ENCODE results near the gene SYNJ2. TPM values are rescaled to one million over a fixed set of nuclear protein-coding genes. Genes with fewer than 3 reads are reported as not detected.
A peak's percentile ranks its signal among the peaks of the same experiment; 100 is the strongest.

Gene SYNJ2
- total and polyA plus RNA-seq, 4 experiments from 2014 or later, result 14.5 to 17.4 (median 15.9) TPM

DNA sequence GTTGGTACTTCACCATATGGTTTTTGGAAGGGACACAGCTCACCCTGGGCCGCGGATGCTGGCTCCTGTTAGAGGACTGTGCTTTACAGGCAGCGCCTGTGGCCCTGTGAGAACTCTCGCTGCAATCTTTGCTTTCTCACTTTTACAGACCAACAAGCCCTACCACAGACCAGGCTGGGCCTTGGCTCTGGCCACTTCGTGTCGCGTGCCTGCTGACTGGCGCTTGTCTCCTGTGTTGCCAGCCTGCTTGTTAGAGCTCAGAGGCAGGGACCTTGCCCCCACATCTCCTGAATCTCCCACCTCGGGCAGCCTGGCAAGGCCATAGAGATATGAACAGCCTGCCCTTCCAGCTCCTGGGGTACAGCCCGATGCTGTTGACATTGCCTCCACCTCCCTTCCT, 56.1 kb downstream of the SYNJ2 start:
- POLR2A ChIA-PET (ENCODE audit: partially characterized antibody), result no interaction called here
- H3K27ac Mint-ChIP-seq, result peak overlapping the region in 1 of 7 donors; percentile 35

DNA sequence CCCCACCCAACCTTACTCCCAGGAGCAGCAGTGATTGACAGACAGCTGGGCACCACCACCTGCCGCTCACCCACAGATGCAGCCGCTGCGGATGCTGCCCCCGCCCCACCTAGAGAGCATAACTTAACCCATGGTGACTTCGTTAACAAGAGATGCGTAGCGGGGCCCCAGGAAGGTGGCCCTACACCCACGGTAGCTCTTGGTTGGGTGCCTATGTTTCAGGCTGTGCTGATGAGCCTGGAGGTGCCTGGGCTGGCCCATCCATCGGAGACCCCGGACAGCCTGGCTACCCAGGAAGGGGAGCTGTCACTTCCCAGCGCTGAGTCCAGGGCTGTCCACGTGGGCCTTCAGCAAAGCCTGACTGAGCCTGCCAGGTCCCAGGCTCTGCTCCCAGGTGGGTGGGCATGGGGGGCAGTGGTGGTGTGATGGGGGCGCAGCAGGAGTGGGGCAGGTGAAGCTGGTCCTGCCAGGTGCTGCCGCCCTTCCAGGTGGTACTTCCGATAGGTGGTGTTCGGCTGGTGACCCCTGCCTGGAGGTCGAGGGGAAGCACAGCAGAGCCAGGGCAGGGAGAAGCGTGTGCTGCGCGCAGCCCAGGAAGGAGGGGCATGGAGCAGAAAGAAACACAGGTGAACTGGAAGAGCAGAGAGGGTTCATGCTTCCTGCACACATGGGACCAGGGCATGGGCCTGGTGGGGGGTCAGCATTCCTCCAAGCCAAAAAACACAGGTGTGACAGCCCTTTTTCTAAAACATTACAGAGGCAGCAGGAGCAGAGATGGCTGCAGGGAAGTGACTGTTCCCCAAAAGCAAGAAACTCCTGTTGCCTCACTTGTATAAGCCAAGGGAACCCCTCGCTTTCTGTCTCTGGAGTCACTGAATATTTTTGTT, 56.9 kb downstream of the SYNJ2 start:
- Mint-ChIP-seq H3K27ac (peak overlapping the region in 1 of 7 donors; percentile 70), H3K9me3 (peaks cover 0 to 2% (median 0%) of the 10 kb centered on the region in 8 donors), H3K36me3 (peaks cover 46 to 50% of the 10 kb centered on the region in 2 donors), H3K4me1 (peaks cover 9 to 22% (median 15%) of the 10 kb centered on the region in 4 donors), H3K27me3 (no peaks in the 10 kb centered on the region), H3K4me3 (no peak overlapping the region)
- Histone ChIP-seq H3K27ac (ENCODE audit: low read depth, low read length) (no peak overlapping the region), H3K27me3 (ENCODE audit: insufficient read depth, low read length) (no peaks in the 10 kb centered on the region), H3K36me3 (ENCODE audit: insufficient read depth, low read length) (peaks cover 16% of the 10 kb centered on the region), H3K4me3 (ENCODE audit: low read length in 2 of 2) (no peak overlapping the region), H3K9me3 (ENCODE audit: control insufficient read depth in 1 of 2, low read length in 2 of 2) (no peaks in the 10 kb centered on the region), H3K4me1 (ENCODE audit: insufficient read depth, low read length) (peaks cover 6% of the 10 kb centered on the region)
- POLR2A ChIA-PET (ENCODE audit: partially characterized antibody), result no interaction called here
- CTCF ChIA-PET (ENCODE audit: partially characterized antibody), result interaction anchor here (6.0 kb wide), 1 partner anchor 12 kb away, joined by 33 read pairs; no protein-coding TSS in a partner anchor
- DNase-seq, result no peak
- intact Hi-C loops (cut with micrococcal nuclease), result no loop called here

More for the DNA sequence above, 56.1 kb downstream of the SYNJ2 start:
- Mint-ChIP-seq H3K27me3 (no peaks in the 10 kb centered on the region), H3K4me3 (no peak overlapping the region), H3K4me1 (peaks cover 9 to 22% (median 15%) of the 10 kb centered on the region in 4 donors), H3K36me3 (peaks cover 43 to 46% of the 10 kb centered on the region in 2 donors), H3K9me3 (peaks cover 0 to 2% (median 0%) of the 10 kb centered on the region in 8 donors)
- H3K4me3 ChIP-seq (ENCODE audit: low read length in 2 of 2), result no peak overlapping the region
- peaks cover 17% of the 10 kb centered on the region for H3K36me3 ChIP-seq (ENCODE audit: insufficient read depth, low read length)
- peaks cover 6% of the 10 kb centered on the region for H3K4me1 ChIP-seq (ENCODE audit: insufficient read depth, low read length)
- DNase-seq, result no peak
- no peaks in the 10 kb centered on the region for H3K27me3 ChIP-seq (ENCODE audit: insufficient read depth, low read length)
- no peaks in the 10 kb centered on the region for H3K9me3 ChIP-seq (ENCODE audit: control insufficient read depth in 1 of 2, low read length in 2 of 2)
- H3K27ac ChIP-seq (ENCODE audit: low read depth, low read length), result no peak overlapping the region
- intact Hi-C loops (cut with micrococcal nuclease), result no loop called here
- CTCF ChIA-PET (ENCODE audit: partially characterized antibody), result interaction anchor here (6.0 kb wide), 1 partner anchor 11 kb away, joined by 33 read pairs; no protein-coding TSS in a partner anchor

DNA sequence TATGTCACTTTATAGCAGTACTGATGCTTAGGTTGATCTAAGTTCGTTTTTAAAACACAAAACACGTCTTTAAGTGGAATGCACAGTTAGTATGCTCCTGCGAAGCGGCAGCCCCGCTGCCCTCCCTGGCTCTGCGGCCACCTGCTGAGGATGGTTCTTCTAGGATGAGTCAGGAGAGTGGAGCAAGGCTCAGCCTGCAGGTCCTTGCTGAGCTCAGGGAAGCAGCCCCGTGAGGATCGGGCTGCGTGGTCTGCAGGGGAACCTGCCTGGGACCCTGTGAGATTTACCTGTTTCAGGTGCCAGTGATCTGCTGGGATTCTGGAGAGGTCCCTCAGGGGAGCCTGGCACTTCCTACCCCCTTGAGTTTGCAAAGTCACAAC, 57.5 kb downstream of the SYNJ2 start:
- Mint-ChIP-seq H3K4me1 (peaks cover 9 to 25% (median 14%) of the 10 kb centered on the region in 4 donors), H3K4me3 (no peak overlapping the region)

DNA sequence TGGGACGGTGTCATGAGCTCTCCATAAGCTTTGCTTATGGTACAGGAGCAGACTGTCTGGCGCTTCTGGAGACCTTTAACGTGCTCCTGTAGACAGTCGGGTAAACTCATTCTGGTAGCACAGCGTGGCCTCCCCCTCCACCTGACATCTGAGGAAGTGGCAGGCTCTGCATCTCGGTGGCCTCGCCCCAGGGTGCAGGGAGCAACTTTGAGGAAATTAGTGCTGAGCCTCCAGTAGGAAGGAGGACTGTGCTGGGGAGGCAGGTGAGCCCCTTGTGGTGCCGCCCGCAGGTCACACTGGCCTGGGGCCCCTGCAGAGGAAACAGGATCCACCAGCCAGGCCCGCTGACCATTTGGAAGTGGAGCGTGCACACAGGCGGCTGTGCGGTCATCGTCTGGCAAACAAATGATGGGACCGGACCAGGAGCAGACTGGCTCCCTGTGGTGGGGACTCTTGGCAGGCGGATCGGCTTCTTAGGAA, 57.9 kb downstream of the SYNJ2 start:
- Mint-ChIP-seq H3K27ac (peak overlapping the region in 2 of 7 donors; percentile 9 to 57), H3K36me3 (peaks cover 46% of the 10 kb centered on the region in 2 donors), H3K4me3 (no peak overlapping the region), H3K4me1 (peaks cover 7 to 26% (median 12%) of the 10 kb centered on the region in 4 donors), H3K9me3 (peaks cover 0 to 2% (median 0%) of the 10 kb centered on the region in 8 donors), H3K27me3 (no peaks in the 10 kb centered on the region)
- peaks cover 16% of the 10 kb centered on the region for H3K36me3 ChIP-seq (ENCODE audit: insufficient read depth, low read length)
- ChIA-PET CTCF (ENCODE audit: partially characterized antibody) (interaction anchor here (6.0 kb wide), 1 partner anchor 13 kb away, joined by 33 read pairs; no protein-coding TSS in a partner anchor), POLR2A (ENCODE audit: partially characterized antibody) (no interaction called here)
- no peak for DNase-seq
- intact Hi-C loops (cut with micrococcal nuclease), result loop anchor here (2.0 kb wide), 1 partner anchor 13 kb away; no protein-coding TSS in a partner anchor
- H3K27ac ChIP-seq (ENCODE audit: low read depth, low read length), result no peak overlapping the region
- H3K4me1 ChIP-seq (ENCODE audit: insufficient read depth, low read length), result peaks cover 6% of the 10 kb centered on the region
- no peaks in the 10 kb centered on the region for H3K9me3 ChIP-seq (ENCODE audit: control insufficient read depth in 1 of 2, low read length in 2 of 2)
- no peak overlapping the region for H3K4me3 ChIP-seq (ENCODE audit: low read length in 2 of 2)
- H3K27me3 ChIP-seq (ENCODE audit: insufficient read depth, low read length), result no peaks in the 10 kb centered on the region

More for the DNA sequence above, 57.5 kb downstream of the SYNJ2 start:
- no peak overlapping the region for H3K27ac ChIP-seq (ENCODE audit: low read depth, low read length)
- ChIA-PET POLR2A (ENCODE audit: partially characterized antibody) (no interaction called here), CTCF (ENCODE audit: partially characterized antibody) (interaction anchor here (6.0 kb wide), 1 partner anchor 13 kb away, joined by 33 read pairs; no protein-coding TSS in a partner anchor)
- H3K4me3 ChIP-seq (ENCODE audit: low read length in 2 of 2), result no peak overlapping the region
- H3K9me3 ChIP-seq (ENCODE audit: control insufficient read depth in 1 of 2, low read length in 2 of 2), result no peaks in the 10 kb centered on the region
- H3K27me3 ChIP-seq (ENCODE audit: insufficient read depth, low read length), result no peaks in the 10 kb centered on the region
- H3K36me3 Mint-ChIP-seq, result peaks cover 46 to 47% of the 10 kb centered on the region in 2 donors
- intact Hi-C loops (cut with micrococcal nuclease), result no loop called here
- H3K4me1 ChIP-seq (ENCODE audit: insufficient read depth, low read length), result peaks cover 6% of the 10 kb centered on the region
- H3K27ac Mint-ChIP-seq, result peak overlapping the region in 2 of 7 donors; percentile 9 to 57
- H3K27me3 Mint-ChIP-seq, result no peaks in the 10 kb centered on the region
- H3K9me3 Mint-ChIP-seq, result peaks cover 0 to 2% (median 0%) of the 10 kb centered on the region in 8 donors
- peaks cover 17% of the 10 kb centered on the region for H3K36me3 ChIP-seq (ENCODE audit: insufficient read depth, low read length)
- no peak for DNase-seq

DNA sequence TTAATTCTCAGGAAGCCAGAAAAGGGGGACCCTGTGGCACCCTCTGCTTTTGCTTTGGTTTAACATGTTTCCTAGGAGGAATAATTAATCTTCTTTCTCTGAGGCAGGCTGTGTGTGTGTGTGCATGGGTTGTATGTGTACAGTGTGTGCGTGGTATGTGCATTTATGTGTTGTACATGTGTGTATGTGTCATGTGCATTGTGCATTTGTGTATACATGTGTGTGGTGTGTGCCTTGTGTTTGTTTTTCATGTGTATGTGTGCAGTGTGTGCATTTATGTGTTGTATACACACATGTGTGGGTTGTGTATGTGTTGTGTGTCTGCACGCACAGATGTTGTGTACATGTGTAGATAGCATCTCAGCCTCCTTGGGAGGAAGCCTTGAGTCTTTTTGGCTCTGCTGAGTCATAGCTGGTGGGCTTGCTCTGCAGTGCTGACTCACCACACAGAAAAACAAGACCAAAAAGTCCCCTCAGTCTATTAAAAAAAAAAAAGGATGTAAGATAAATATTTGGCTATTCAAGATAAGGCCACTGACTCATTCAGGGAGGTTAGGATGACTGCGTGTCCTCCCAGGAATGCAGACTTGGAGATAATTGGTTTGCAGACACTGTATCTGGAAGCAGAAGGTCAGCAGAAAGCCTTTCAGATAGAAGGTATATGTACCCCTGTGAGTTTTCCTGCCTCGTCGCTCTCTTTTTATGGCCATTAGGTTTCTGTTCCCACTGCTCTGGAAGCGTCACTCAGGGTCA, 58.6 kb downstream of the SYNJ2 start:
- H3K36me3 Mint-ChIP-seq, result peaks cover 42 to 44% of the 10 kb centered on the region in 2 donors
- no peak for DNase-seq
- H3K9me3 ChIP-seq (ENCODE audit: control insufficient read depth in 1 of 2, low read length in 2 of 2), result no peaks in the 10 kb centered on the region
- peaks cover 6% of the 10 kb centered on the region for H3K4me1 ChIP-seq (ENCODE audit: insufficient read depth, low read length)
- no peak overlapping the region for H3K4me3 Mint-ChIP-seq
- intact Hi-C loops (cut with micrococcal nuclease), result loop anchor here (2.0 kb wide), 1 partner anchor 13 kb away; no protein-coding TSS in a partner anchor
- peaks cover 0 to 2% (median 0%) of the 10 kb centered on the region in 8 donors for H3K9me3 Mint-ChIP-seq
- H3K4me3 ChIP-seq (ENCODE audit: low read length in 2 of 2), result no peak overlapping the region
- no peaks in the 10 kb centered on the region for H3K27me3 ChIP-seq (ENCODE audit: insufficient read depth, low read length)
- peaks cover 16% of the 10 kb centered on the region for H3K36me3 ChIP-seq (ENCODE audit: insufficient read depth, low read length)
- peaks cover 6 to 26% (median 12%) of the 10 kb centered on the region in 4 donors for H3K4me1 Mint-ChIP-seq
- peak overlapping the region in 3 of 7 donors; percentile 0 to 44 (median 23) for H3K27ac Mint-ChIP-seq
- H3K27me3 Mint-ChIP-seq, result no peaks in the 10 kb centered on the region
- CTCF ChIA-PET (ENCODE audit: partially characterized antibody), result interaction anchor here (6.0 kb wide), 1 partner anchor 14 kb away, joined by 33 read pairs; no protein-coding TSS in a partner anchor
- no peak overlapping the region for H3K27ac ChIP-seq (ENCODE audit: low read depth, low read length)
- POLR2A ChIA-PET (ENCODE audit: partially characterized antibody), result no interaction called here

DNA sequence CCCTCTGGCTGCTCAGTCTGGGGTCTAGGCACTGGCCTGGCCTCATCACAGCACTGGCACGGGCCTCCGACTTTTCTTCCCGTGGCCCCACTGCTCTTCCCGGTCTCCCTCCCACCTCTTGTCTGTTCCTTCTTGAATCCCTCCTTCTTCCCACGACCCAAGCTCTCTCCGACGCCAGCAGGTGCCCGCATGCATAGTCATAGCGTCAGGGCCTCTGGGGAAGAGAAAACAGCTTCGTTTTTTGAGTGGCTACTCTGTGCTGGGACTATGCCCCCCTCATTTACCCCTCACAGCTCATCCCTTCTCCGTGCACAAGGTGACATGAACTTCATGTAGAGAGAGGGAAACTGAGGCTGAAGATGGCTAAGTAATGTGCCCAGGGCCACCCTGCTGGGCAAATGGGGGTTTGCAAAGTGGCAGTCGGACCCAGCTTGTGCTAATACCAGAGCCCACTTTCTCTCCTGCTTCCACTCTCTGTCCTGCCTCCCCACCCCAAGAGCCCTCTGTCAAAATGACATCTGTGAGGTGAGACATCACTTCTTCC, 59.2 kb downstream of the SYNJ2 start:
- Histone ChIP-seq H3K4me1 (ENCODE audit: insufficient read depth, low read length) (peaks cover 6% of the 10 kb centered on the region), H3K27me3 (ENCODE audit: insufficient read depth, low read length) (no peaks in the 10 kb centered on the region), H3K9me3 (ENCODE audit: control insufficient read depth in 1 of 2, low read length in 2 of 2) (no peaks in the 10 kb centered on the region), H3K36me3 (ENCODE audit: insufficient read depth, low read length) (peaks cover 16% of the 10 kb centered on the region), H3K27ac (ENCODE audit: low read depth, low read length) (no peak overlapping the region), H3K4me3 (ENCODE audit: low read length in 2 of 2) (no peak overlapping the region)
- Mint-ChIP-seq H3K27me3 (no peaks in the 10 kb centered on the region), H3K9me3 (no peaks in the 10 kb centered on the region), H3K36me3 (peaks cover 42 to 44% of the 10 kb centered on the region in 2 donors), H3K4me3 (no peak overlapping the region), H3K27ac (peak overlapping the region in 3 of 7 donors; percentile 17 to 68 (median 26)), H3K4me1 (peaks cover 6 to 31% (median 16%) of the 10 kb centered on the region in 4 donors)
- intact Hi-C loops (cut with micrococcal nuclease), result loop anchor here (2.0 kb wide), 1 partner anchor 14 kb away; no protein-coding TSS in a partner anchor
- DNase-seq, result no peak
- ChIA-PET POLR2A (ENCODE audit: partially characterized antibody) (no interaction called here), CTCF (ENCODE audit: partially characterized antibody) (interaction anchor here (4.1 kb wide), 1 partner anchor 15 kb away, joined by 19 read pairs; no protein-coding TSS in a partner anchor)
